Measurements from ENCODE around the gene RGS19. TPM values are rescaled to one million over a fixed set of nuclear protein-coding genes. Genes with fewer than 3 reads are reported as not detected.

RGS19 gene
- total and polyA plus RNA-seq, 2 experiments from 2014 or later: 9.0 to 12.3 TPM

- Histone ChIP-seq H3K27me3 (peaks cover 19% of the 10 kb centered on the region), H3K4me3 (no peak overlapping the region), H3K27ac (no peak overlapping the region), H3K4me1 (ENCODE audit: low read depth) (no peaks in the 10 kb centered on the region), H3K36me3 (no peaks in the 10 kb centered on the region), H3K9me3 (ENCODE audit: low read depth) (no peaks in the 10 kb centered on the region)
- TF ChIP-seq, protein P1, sequence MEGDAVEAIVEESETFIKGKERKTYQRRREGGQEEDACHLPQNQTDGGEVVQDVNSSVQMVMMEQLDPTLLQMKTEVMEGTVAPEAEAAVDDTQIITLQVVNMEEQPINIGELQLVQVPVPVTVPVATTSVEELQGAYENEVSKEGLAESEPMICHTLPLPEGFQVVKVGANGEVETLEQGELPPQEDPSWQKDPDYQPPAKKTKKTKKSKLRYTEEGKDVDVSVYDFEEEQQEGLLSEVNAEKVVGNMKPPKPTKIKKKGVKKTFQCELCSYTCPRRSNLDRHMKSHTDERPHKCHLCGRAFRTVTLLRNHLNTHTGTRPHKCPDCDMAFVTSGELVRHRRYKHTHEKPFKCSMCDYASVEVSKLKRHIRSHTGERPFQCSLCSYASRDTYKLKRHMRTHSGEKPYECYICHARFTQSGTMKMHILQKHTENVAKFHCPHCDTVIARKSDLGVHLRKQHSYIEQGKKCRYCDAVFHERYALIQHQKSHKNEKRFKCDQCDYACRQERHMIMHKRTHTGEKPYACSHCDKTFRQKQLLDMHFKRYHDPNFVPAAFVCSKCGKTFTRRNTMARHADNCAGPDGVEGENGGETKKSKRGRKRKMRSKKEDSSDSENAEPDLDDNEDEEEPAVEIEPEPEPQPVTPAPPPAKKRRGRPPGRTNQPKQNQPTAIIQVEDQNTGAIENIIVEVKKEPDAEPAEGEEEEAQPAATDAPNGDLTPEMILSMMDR (IDR thresholded peaks at IDR 0.05; ENCODE audit: low read depth, low read length): no peak
- no peak for DNase-seq (ENCODE audit: low read depth in 1 of 2, low spot score in 1 of 2)
Measured at GRCh38 chr20:64105846-64106434, 26.6 kb upstream of the RGS19 start.

- TF ChIP-seq, protein P1 (IDR thresholded peaks at IDR 0.05; ENCODE audit: low read depth, low read length): no peak
- no peak for DNase-seq (ENCODE audit: low read depth in 1 of 2, low spot score in 1 of 2)
Measured at GRCh38 chr20:64104667-64105451, 25.5 kb upstream of the RGS19 start.

DNA sequence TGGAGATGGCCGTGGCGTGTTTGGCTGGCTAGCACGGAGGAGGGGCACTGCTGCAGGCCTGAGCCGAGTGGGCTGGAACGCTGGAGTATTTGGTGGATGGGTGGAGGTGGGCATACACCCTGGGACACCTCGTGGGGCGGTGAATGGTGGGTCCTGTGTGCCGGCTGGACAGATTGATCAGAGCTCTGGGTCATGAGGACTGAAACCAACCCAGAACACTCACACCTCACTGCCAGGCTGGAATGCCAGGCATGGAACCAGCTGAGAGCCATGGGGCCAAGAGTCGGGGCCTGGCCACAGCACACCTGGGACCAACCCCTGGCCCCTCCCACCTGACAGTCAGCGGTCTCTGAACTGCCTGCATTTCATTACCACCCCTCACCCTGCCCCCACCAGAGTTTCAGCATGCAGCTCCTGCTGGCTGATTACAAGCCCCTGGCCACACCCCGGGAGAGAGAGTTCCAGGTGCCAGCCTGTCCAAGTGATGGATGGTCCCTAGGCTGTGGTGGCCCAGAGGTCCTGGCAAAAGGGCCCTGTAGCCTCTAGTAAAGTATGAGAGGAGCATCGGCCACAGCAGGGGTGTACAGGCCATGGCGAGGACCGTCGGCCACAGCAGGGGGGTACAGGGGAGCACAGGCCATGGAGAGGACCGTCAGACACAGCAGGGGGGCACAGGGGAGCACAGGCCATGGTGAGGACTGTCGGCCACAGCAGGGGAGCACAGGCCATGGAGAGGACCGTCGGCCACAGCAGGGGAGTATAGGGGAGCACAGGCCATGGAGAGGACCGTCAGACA, 24.8 kb upstream of the RGS19 start:
- Histone ChIP-seq H3K9me3 (ENCODE audit: low read depth) (no peaks in the 10 kb centered on the region), H3K4me3 (no peak overlapping the region), H3K27ac (no peak overlapping the region), H3K36me3 (no peaks in the 10 kb centered on the region), H3K27me3 (peaks cover 26% of the 10 kb centered on the region), H3K4me1 (ENCODE audit: low read depth) (no peaks in the 10 kb centered on the region)
- DNase-seq (ENCODE audit: low read depth in 1 of 2, low spot score in 1 of 2): no peak
- TF ChIP-seq, protein P1 (IDR thresholded peaks at IDR 0.05; ENCODE audit: low read depth, low read length): no peak

More at GRCh38 chr20:64104667-64105451, 25.5 kb upstream of the RGS19 start:
- no peaks in the 10 kb centered on the region for H3K4me1 ChIP-seq (ENCODE audit: low read depth)
- H3K36me3 ChIP-seq: no peaks in the 10 kb centered on the region
- H3K4me3 ChIP-seq: no peak overlapping the region
- peaks cover 26% of the 10 kb centered on the region for H3K27me3 ChIP-seq
- no peak overlapping the region for H3K27ac ChIP-seq
- H3K9me3 ChIP-seq (ENCODE audit: low read depth): no peaks in the 10 kb centered on the region

DNA sequence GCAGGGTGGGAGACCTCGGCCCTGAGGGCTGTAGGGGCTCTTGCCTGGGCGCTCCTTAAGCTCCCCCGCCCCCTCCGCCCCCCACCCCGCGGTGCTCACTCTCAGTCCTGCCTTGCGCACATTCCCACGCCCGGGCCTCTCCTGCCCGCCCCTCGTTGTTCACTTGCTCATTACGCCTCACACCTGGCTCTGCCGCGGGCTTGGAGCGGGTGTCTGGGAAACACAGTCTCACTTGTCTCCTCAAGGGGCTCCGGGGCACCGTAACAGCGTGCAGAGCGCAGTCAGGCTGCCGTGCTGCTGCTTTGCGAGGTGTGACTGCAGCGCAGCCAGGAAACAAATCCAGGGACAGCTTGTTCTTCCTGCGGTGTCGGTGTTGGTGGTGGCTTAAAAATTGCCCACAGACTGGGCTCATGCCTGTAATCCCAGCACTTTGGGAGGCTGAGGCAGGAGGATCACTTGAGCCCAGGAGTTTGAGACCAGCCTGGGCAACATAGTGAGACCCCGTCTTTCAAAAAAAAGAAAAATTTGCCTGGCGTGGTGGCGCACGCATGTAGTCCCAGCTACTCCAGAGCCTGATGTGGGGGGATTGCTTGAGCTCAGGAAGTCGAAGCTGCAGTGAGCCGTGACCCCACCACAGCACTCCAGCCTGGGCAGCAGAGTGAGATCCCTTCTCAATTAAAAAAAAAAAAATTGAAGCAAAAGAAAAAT, 23.5 kb upstream of the RGS19 start:
- Histone ChIP-seq H3K27ac (no peak overlapping the region), H3K4me1 (ENCODE audit: low read depth) (no peaks in the 10 kb centered on the region)

More for the DNA sequence above, 23.5 kb upstream of the RGS19 start:
- Histone ChIP-seq H3K4me3 (peak overlapping the region; percentile 40), H3K27me3 (peaks cover 26% of the 10 kb centered on the region), H3K36me3 (no peaks in the 10 kb centered on the region), H3K9me3 (ENCODE audit: low read depth) (no peaks in the 10 kb centered on the region)
- peak in 1 of 2 donors; percentile 65 for DNase-seq (ENCODE audit: low read depth in 1 of 2, low spot score in 1 of 2)
- TF ChIP-seq, protein P1 (IDR thresholded peaks at IDR 0.05; ENCODE audit: low read depth, low read length): no peak
